ENCODE measurements around the gene MINDY1.

Gene MINDY1

GRCh38 chr1:150963321-150964163, 43.2 kb downstream of the MINDY1 start:
- DNase-seq (ENCODE audit: insufficient read length, low spot score), result no peak
- no peak for TF ChIP-seq CTCF (IDR thresholded peaks at IDR 0.05; ENCODE audit: insufficient read depth, missing control alignments)
- no peak for FAIRE-seq

GRCh38 chr1:150961756-150962155, 44.9 kb downstream of the MINDY1 start:
- DNase-seq (ENCODE audit: insufficient read length, low spot score) (peak; percentile 93), FAIRE-seq (peak; percentile 99)
- TF ChIP-seq CTCF (IDR thresholded peaks at IDR 0.05; ENCODE audit: insufficient read depth, missing control alignments), result no peak

- DNase-seq (ENCODE audit: insufficient read length, low spot score), result no peak
- no peak for TF ChIP-seq CTCF (IDR thresholded peaks at IDR 0.05; ENCODE audit: insufficient read depth, missing control alignments)
- no peak for FAIRE-seq
These were observed 46.1 kb downstream of the MINDY1 start for GRCh38 chr1:150960646-150961045.

- no peak for FAIRE-seq
- no peak for DNase-seq (ENCODE audit: insufficient read length, low spot score)
- TF ChIP-seq CTCF (IDR thresholded peaks at IDR 0.05; ENCODE audit: insufficient read depth, missing control alignments), result no peak
These were observed 49.0 kb downstream of the MINDY1 start for GRCh38 chr1:150957666-150958065.

- DNase-seq (ENCODE audit: insufficient read length, low spot score), result no peak
- FAIRE-seq, result no peak
These were observed 51.4 kb downstream of the MINDY1 start for GRCh38 chr1:150955280-150955679.

GRCh38 chr1:150954708-150955107, 52.0 kb downstream of the MINDY1 start:
- TF ChIP-seq CTCF (IDR thresholded peaks at IDR 0.05; ENCODE audit: insufficient read depth, missing control alignments), result no peak
- DNase-seq (ENCODE audit: insufficient read length, low spot score), result no peak
- no peak for FAIRE-seq

More at GRCh38 chr1:150955280-150955679, 51.4 kb downstream of the MINDY1 start:
- no peak for TF ChIP-seq CTCF (IDR thresholded peaks at IDR 0.05; ENCODE audit: insufficient read depth, missing control alignments)

All from D721Med (cell line).